GM21360 (cell line): ENCODE measurements around the gene COL18A1.
"Not testable (repeated sequence)": the region's sequence is repeated elsewhere in the genome, so short reads cannot be mapped to it uniquely, and the experiment has no call there.

Experiments
- ATAC-seq: cut with Tn5 transposase; IDR thresholded peaks from one replicate; pipeline ENCODE4 v1.9.1; 2021; ENCODE audit warnings: mild to moderate bottlenecking, moderate library complexity; ENCODE audit not compliant: unreplicated experiment

Gene COL18A1

DNA sequence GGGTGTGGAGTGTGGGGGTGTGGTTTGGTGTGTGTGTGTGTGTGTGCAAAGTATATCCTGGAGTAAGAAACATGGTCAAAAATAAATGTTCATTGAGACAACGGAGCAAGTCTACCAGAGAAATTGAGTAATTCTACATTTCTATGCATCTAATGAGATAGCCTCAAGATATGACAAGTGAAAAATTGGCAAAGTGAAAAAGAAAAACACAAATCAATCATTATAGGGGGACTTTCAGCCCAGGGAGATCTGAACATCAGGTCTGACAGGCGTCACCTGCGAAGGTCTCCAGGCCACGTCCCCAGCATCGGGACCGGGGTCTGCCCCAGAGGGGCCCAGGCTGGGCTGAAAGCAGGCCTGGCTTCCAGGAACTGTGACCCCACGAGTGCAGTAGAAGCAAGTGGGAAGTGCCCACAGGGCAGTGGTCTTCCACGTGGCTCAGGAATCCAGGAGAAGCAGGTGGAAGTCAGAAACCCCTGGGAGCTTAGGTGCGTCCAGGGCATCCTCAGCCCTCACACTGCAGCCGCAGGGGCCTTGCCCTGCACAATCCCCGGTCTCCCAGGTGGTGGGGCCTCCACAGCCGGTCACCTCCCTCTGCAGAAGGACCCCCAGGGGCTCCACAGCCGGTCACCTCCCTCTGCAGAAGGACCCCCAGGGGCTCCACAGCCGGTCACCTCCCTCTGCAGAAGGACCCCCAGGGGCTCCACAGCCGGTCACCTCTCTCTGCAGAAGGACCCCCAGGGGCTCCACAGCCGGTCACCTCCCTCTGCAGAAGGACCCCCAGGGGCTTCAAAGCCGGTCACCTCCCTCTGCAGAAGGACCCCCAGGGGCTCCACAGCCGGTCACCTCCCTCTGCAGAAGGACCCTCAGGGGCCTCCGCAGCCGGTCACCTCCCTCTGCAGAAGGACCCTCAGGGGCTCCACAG is 96.4 kb downstream of the COL18A1 start:
- not testable (repeated sequence) for ATAC-seq

- ATAC-seq: no peak
Observed at GRCh38 chr21:45502006-45502345, 97.0 kb downstream of the COL18A1 start.

DNA sequence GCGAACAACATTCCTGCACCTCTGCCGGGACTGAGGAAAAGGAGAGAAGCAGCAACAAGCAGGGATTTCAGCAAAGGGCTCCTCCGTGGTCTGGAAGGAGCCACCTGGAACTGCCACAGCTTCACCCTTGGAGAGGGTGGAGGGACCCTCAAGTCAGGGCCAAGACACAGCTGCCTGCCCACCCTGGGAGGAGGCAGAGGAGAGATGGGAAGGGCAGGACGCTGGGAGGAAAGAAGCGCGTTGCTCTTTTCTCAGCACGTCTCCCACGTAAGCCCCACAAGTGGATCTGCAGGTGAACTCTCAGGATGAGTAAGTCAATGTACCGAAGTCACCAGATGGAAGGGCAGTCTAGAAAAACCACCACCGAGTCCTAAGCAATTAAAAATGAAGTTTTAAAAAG is 97.6 kb downstream of the COL18A1 start:
- ATAC-seq: no peak

DNA sequence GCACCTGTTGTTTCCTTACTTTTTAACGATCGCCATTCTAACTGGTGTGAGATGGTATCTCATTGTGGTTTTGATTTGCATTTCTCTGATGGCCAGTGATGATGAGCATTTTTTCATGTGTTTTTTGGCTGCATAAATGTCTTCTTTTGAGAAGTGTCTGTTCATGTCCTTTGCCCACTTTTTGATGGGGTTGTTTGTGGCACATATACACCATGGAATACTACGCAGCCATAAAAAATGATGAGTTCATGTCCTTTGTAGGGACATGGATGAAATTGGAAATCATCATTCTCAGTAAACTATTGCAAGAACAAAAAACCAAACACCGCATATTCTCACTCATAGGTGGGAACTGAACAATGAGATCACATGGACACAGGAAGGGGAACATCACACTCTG is 98.3 kb downstream of the COL18A1 start:
- not testable (repeated sequence) for ATAC-seq

DNA sequence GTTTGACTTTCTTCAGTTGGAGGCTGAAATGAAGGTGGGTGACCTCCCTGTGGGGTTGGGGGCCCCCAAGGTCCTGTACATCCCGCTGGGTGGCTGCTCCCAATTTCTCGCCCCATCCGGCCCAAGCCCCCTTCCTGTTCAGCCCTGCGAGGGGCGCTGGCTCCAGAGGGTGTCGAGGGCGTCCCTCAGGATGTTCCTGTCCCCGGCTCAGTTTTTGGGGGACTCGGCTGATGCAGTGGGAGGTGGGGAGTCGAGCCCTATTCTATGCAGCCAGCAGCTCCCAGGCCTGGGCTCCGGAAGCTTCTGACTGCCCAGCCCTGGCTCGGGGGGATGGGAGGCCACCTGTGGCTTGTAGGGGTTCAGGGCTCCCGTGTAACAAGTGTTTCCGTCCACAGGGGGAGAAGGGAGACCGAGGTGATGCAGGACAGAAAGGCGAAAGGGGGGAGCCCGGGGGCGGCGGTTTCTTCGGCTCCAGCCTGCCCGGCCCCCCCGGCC is 99.1 kb downstream of the COL18A1 start:
- no peak for ATAC-seq

- ATAC-seq: no peak
Observed at GRCh38 chr21:45504516-45505415, 99.8 kb downstream of the COL18A1 start.

DNA sequence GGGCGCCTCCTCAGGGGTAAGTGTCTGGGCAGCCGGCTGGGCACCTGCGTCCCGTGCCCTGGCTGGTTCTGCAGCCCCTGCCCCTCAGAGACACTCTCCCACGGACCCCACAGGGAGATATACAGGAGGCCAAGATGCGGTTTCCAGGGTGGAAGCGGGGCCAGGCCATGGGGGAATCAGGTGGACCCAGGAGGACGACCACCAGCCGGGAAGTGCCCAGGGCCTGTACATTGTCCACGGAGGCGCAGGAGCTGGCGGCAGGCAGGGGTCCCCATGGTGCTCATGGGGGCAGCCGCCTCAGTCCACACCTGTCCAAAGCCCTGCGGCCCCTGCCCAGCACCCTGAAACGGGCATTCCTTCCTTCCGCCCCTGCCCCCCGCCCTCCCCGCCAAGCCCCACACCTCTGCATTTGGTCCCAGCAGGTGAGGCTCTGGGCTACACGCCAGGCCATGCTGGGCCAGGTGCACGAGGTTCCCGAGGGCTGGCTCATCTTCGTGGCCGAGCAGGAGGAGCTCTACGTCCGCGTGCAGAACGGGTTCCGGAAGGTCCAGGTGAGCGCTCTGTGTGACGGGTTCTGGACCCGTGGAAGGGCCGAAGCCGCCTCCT is 100.6 kb downstream of the COL18A1 start:
- no peak for ATAC-seq

- no peak for ATAC-seq
Observed at GRCh38 chr21:45506241-45506817, 101.4 kb downstream of the COL18A1 start.

GRCh38 chr21:45506836-45507522 is 102.0 kb downstream of the COL18A1 start:
- no peak for ATAC-seq

DNA sequence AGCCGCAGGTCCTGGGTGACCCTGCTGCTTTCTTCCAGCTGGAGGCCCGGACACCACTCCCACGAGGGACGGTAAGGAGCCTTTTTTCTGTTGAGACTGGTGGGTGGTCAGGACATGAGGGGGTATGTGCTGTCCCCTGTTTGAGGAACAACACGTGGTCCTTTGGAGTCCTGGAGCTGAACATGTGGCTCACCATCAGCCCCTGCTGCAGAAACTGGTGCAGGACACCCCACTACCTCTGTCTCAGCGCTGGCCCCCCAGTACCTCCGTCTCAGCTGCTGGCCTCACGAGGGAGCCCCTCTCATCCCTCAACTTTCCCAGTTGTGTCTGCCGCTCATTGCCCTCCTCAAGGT is 102.5 kb downstream of the COL18A1 start:
- no peak for ATAC-seq

DNA sequence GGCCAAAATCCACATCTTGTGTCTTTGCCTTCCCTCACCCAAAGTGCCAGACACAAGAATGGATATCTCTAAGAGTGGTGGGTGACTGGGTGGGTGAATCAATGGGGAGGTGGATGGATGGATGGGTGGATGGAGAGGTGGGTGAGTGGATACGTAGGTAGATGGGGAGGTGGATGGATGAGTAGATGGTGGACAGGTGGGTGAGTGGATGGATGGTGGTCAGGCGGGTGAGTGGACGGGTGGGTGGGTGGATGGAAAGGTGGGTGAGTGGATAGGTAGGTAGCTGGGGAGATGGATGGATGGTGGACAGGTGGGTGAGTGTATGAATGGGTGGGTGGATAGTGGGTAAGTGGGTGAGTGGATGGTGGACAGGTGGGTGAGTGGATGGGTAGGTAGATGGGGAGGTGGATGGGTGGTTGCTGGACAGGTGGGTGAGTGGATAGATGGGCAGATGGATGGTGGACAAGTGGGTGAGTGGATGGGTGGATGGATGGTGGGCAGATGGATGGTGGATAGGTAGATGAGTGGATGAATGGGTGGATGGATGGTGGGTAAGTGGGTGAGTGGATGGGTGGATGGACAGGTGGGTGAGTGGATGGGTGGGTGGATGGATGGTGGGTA is 103.0 kb downstream of the COL18A1 start:
- no peak for ATAC-seq

- ATAC-seq: no peak
Observed at GRCh38 chr21:45508607-45509565, 103.9 kb downstream of the COL18A1 start.

DNA sequence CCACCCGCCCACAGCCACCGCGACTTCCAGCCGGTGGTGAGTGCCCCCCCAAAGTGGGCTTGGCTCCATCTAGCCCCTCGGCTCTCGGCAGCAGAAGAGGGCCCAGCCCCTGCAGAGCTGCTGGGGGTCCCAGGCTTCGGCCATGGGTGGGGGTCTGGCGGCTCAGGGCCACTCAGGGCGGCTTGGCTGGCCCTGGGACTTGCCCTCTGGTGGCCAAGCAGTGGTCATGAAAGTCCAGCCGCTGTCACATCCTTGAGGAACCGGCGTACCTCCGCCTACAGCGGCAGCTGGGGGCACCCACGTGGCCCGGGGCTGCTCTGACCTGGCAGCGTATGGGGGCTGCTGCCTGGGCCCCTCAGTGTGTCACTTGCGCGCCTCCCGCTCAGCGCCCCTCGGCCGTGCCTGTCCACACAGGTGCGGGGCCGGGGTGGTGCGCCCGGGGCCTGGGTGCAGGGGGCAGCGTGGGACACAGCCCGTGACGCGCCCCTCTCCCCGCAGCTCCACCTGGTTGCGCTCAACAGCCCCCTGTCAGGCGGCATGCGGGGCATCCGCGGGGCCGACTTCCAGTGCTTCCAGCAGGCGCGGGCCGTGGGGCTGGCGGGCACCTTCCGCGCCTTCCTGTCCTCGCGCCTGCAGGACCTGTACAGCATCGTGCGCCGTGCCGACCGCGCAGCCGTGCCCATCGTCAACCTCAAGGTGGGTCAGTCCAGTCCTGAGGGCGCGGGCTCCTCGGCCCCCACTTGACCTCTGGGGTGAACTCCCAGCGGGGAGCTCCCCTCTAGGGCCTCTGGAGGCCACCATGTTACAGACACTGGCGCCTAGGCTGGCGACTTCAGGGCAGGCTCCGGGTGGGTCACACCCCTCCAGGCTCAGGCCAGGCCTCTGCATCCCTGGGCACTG is 104.9 kb downstream of the COL18A1 start:
- ATAC-seq: no peak

DNA sequence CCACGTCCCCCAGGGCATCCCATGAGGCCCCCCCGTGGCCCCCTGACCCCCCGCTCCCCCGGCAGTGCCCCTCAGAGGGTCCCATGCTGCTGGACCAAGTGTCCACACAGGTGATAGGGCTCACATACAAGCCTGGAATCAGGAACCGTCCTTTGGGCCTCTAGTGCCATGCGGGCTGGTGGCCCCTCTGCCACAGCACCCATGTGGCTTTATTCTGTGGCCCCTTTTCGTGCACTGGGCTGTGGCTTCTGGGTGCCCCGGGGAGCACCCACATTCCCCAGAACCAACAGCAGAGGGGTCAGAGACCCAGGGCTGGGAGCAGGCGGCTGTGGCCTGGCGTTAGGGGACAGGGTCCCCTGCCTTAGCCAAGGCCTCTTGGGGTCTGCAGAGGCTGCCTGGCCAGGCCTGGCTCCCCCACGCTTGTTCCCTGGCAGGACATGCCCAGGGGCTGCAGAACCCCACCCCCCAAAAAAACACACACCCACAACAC is 105.5 kb downstream of the COL18A1 start:
- ATAC-seq: no peak

- no peak for ATAC-seq
Observed at GRCh38 chr21:45511007-45511406, 106.0 kb downstream of the COL18A1 start.

- no peak for ATAC-seq
Observed at GRCh38 chr21:45511661-45512431, 106.9 kb downstream of the COL18A1 start.

GRCh38 chr21:45512626-45513002 is 107.6 kb downstream of the COL18A1 start:
- no peak for ATAC-seq
